Measurements from ENCODE around the gene KSR1. TPM values are rescaled to one million over a fixed set of nuclear protein-coding genes. Genes with fewer than 3 reads are reported as not detected.
A peak's percentile ranks its signal among the peaks of the same experiment; 100 is the strongest.

The KSR1 gene
- total RNA-seq, 2 experiments from 2014 or later = 57.0 to 60.2 TPM

- peaks cover 28% of the 10 kb centered on the region for H3K36me3 Mint-ChIP-seq
- no peaks in the 10 kb centered on the region for H3K9me3 Mint-ChIP-seq
- no peak for ATAC-seq (ENCODE audit: low read depth)
- DNase-seq = no peak
- no peak overlapping the region for H3K4me3 Mint-ChIP-seq
- POLR2A ChIA-PET = interaction anchor here (0.8 to 1.0 kb wide), 2 partner anchors 14 to 15 kb away, joined by 3 read pairs; no protein-coding TSS in a partner anchor
- peaks cover 32% of the 10 kb centered on the region for H3K4me1 Mint-ChIP-seq
- no peak overlapping the region for H3K27ac Mint-ChIP-seq
- no peaks in the 10 kb centered on the region for H3K27me3 Mint-ChIP-seq
These were observed 104.4 kb downstream of the KSR1 start for GRCh38 chr17:27560668-27561067.

- DNase-seq = no peak
- ATAC-seq (ENCODE audit: low read depth) = no peak
- Mint-ChIP-seq H3K9me3 (no peaks in the 10 kb centered on the region), H3K36me3 (peaks cover 29% of the 10 kb centered on the region), H3K27me3 (no peaks in the 10 kb centered on the region), H3K4me3 (no peak overlapping the region), H3K27ac (peak overlapping the region; percentile 69), H3K4me1 (peaks cover 41% of the 10 kb centered on the region)
- POLR2A ChIA-PET = no interaction called here
These were observed 106.7 kb downstream of the KSR1 start for GRCh38 chr17:27562777-27563455.

- H3K9me3 Mint-ChIP-seq = no peaks in the 10 kb centered on the region
- no peaks in the 10 kb centered on the region for H3K27me3 Mint-ChIP-seq
- H3K36me3 Mint-ChIP-seq = peaks cover 27% of the 10 kb centered on the region
- POLR2A ChIA-PET = interaction anchor here (0.8 kb wide), 2 partner anchors 19 to 20 kb away, joined by 4 to 5 read pairs; no protein-coding TSS in a partner anchor
- peak overlapping the region; percentile 69 for H3K27ac Mint-ChIP-seq
- peaks cover 44% of the 10 kb centered on the region for H3K4me1 Mint-ChIP-seq
- H3K4me3 Mint-ChIP-seq = no peak overlapping the region
- ATAC-seq (ENCODE audit: low read depth) = peak; percentile 61
- DNase-seq = no peak
These were observed 107.3 kb downstream of the KSR1 start for GRCh38 chr17:27563532-27563931.

DNA sequence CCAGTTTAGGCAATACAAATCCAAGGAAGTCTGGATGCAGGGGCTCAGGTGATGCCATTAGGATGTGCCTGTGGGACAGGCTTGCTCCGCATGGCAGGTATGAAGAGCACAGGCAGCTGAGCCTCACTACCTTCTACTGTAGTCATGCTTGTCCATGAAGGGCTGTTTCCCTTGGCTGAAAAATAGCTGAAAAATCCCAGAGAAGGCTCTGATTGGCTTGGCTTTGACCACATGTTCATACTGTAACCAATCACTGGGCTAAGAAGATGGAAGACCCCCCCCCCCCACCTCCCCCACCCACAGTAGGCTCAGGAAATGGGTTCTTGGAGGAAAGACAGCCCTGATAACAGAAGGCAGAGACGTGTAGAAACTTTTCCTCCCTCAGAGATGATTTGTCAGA is 108.2 kb downstream of the KSR1 start:
- Mint-ChIP-seq H3K27me3 (no peaks in the 10 kb centered on the region), H3K9me3 (no peaks in the 10 kb centered on the region), H3K4me1 (peaks cover 44% of the 10 kb centered on the region), H3K36me3 (peaks cover 24% of the 10 kb centered on the region), H3K4me3 (no peak overlapping the region), H3K27ac (peak overlapping the region; percentile 70)
- no peak for DNase-seq
- POLR2A ChIA-PET = interaction anchor here (1.0 kb wide), 1 partner anchor 35 kb away, joined by 7 read pairs; no protein-coding TSS in a partner anchor
- ATAC-seq (ENCODE audit: low read depth) = no peak

DNA sequence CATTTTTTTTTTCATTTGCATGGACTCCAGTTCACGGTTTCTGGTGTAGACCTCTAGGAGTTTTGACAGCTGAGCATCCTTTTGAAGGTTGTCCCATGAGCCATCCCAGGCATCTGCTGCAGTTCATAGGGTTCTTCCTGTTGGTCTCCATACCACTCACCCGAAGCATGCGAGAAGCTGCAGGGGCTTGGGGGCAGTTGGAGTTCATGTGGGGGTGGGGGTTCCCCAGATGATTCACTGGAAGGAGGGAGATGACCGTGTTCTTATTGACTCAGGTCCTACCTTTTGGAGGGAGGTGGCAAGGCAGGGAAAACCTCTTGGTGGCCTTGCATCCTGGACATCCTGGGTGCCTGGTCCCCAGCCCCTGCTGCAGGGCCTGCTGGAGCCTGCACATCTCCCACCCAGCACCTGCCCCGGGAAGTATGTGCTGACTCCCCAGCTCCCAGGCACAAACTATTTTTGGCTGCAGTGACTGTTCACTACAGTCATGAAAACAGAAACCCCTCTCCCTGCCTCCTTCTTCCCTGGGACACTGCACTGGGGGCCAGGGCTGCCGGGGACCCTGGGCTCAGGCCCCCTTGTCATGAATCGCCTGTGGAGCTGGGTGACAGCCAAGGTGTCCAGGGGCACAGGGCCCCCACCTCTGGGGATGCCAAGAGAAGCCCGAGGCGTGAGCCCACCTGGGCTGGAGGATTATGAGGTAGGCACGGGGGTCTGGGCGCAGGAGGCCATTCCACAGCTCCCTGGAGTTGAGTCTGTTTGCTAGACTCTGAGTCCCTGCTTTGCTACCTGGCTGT is 109.8 kb downstream of the KSR1 start:
- POLR2A ChIA-PET = interaction anchor here (0.6 to 1.0 kb wide), 2 partner anchors 9 to 79 kb away, joined by 3 read pairs; no protein-coding TSS in a partner anchor
- H3K36me3 Mint-ChIP-seq = peaks cover 21% of the 10 kb centered on the region
- no peak for ATAC-seq (ENCODE audit: low read depth)
- H3K4me1 Mint-ChIP-seq = peaks cover 47% of the 10 kb centered on the region
- DNase-seq = no peak
- no peaks in the 10 kb centered on the region for H3K27me3 Mint-ChIP-seq
- peak overlapping the region; percentile 65 for H3K27ac Mint-ChIP-seq
- no peak overlapping the region for H3K4me3 Mint-ChIP-seq
- H3K9me3 Mint-ChIP-seq = no peaks in the 10 kb centered on the region

DNA sequence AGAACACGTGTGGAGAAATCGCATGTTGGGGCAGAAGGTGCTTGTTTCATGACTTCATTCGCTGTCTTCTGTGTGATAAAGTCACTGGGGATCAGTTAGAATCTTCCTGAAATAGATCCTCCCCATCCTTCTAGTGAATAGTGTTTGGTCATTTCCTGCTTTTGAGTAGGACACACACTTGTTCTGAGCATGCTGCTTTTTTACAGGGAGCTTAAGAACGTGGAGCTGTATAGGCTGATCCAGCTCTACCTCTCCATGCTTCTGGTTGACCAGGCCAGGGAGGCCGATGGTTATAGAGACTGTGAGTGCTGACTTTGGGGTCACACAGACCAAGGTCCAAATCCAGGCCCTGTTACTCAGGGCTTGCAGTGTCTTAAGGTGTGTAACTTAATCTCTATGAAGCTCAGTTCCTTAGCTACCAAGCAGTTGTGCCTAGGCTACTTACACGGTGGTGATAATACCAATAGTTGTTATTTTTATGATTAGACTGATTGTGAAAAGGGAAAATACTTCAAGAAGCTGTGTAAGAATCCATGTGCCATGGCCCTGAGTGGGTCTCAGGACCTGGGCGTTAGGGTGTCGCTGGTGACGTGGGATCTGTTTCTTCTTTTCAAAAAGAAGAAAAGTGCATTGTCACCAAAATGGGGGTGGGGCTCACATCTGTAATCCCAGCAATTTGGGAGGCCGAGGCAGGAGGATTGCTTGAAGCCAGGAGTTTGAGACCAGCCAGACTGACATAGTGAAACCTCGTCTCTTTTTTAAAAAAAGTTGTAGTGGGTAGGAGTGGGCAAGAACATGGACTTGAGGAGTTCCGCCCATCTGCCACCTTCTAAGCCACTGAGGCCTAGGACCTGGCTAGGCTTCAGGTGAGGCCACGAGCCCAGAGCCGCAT is 110.7 kb downstream of the KSR1 start:
- no peak for ATAC-seq (ENCODE audit: low read depth)
- Mint-ChIP-seq H3K4me1 (peaks cover 46% of the 10 kb centered on the region), H3K9me3 (no peaks in the 10 kb centered on the region), H3K36me3 (peaks cover 18% of the 10 kb centered on the region), H3K27ac (peak overlapping the region; percentile 51), H3K27me3 (no peaks in the 10 kb centered on the region), H3K4me3 (no peak overlapping the region)
- no peak for DNase-seq
- POLR2A ChIA-PET = interaction anchor here (0.6 to 1.0 kb wide), 2 partner anchors 9 to 79 kb away, joined by 3 read pairs; no protein-coding TSS in a partner anchor

DNA sequence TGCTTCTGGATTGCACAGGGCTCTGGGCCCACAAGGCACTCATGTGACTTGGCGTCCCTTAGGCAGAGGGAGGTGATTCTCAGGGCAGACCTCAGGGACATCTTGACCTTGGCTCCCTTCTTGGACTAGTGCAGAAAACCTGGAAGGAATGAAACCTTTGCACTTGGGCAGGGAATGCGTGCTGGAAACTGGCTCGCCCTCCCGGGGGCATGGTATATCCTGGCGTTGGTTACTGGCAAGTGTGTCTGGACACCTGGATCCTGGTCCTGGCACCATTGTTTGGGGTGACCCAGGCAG is 111.3 kb downstream of the KSR1 start:
- H3K27ac Mint-ChIP-seq = no peak overlapping the region
- no peak overlapping the region for H3K4me3 Mint-ChIP-seq
- H3K9me3 Mint-ChIP-seq = no peaks in the 10 kb centered on the region
- peaks cover 18% of the 10 kb centered on the region for H3K36me3 Mint-ChIP-seq
- DNase-seq (no peak), ATAC-seq (ENCODE audit: low read depth) (no peak)
- POLR2A ChIA-PET = interaction anchor here (1.0 kb wide), 1 partner anchor 8 kb away, joined by 3 read pairs; no protein-coding TSS in a partner anchor
- H3K4me1 Mint-ChIP-seq = peaks cover 51% of the 10 kb centered on the region
- H3K27me3 Mint-ChIP-seq = no peaks in the 10 kb centered on the region

GRCh38 chr17:27568216-27568615 is 112.0 kb downstream of the KSR1 start:
- DNase-seq (no peak), ATAC-seq (ENCODE audit: low read depth) (no peak)
- Mint-ChIP-seq H3K27me3 (no peaks in the 10 kb centered on the region), H3K4me1 (peaks cover 52% of the 10 kb centered on the region), H3K9me3 (no peaks in the 10 kb centered on the region), H3K4me3 (no peak overlapping the region), H3K36me3 (peaks cover 14% of the 10 kb centered on the region), H3K27ac (no peak overlapping the region)
- POLR2A ChIA-PET = no interaction called here

DNA sequence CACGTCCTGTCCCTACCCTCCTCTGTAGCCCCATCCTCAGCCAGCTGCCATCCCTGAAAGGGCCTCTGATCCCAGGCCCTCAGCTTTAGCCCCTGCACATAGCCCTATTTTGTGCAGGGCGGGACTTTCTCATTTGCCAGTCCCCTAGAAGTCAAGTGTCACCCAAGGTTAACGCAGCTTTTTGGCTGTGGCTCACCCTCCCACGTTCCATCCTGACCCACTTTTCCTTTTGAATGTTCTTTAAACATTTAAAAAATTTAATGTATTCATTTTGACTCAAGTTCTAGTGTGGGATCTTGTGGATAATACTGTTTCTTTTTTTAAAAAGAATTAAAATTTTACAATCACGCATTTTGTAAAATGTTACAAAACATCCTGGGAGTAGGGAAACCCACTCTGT is 112.6 kb downstream of the KSR1 start:
- H3K27ac Mint-ChIP-seq = no peak overlapping the region
- H3K9me3 Mint-ChIP-seq = no peaks in the 10 kb centered on the region
- ATAC-seq (ENCODE audit: low read depth) (no peak), DNase-seq (no peak)
- H3K36me3 Mint-ChIP-seq = peaks cover 10% of the 10 kb centered on the region
- POLR2A ChIA-PET = no interaction called here
- no peak overlapping the region for H3K4me3 Mint-ChIP-seq
- H3K27me3 Mint-ChIP-seq = no peaks in the 10 kb centered on the region
- H3K4me1 Mint-ChIP-seq = peaks cover 52% of the 10 kb centered on the region

DNA sequence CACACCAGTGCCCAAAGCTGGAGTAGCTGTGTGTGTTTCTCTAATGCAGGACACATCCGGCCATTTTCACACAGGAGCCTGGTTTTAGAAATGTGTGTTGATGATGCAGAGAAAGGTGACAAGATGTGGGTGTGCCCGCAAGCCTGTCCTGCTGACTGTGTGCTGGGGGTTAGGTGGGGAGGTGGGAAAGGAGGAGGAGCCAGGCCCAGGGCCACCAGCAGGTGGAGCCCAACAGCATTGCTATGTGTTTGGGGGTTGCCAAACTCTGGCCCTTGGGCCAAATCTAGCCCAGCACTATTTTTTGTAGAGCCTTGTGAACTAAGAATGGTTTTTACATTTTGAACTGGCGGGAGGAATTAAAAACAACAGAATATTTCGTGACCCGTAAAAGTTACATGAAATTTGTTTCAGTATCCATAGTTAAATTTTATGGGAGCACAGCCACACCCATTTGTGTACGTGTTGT is 113.0 kb downstream of the KSR1 start:
- no peaks in the 10 kb centered on the region for H3K9me3 Mint-ChIP-seq
- H3K4me3 Mint-ChIP-seq = no peak overlapping the region
- POLR2A ChIA-PET = no interaction called here
- peaks cover 54% of the 10 kb centered on the region for H3K4me1 Mint-ChIP-seq
- DNase-seq = peak; percentile 61
- H3K27ac Mint-ChIP-seq = peak overlapping the region; percentile 61
- H3K36me3 Mint-ChIP-seq = peaks cover 11% of the 10 kb centered on the region
- H3K27me3 Mint-ChIP-seq = no peaks in the 10 kb centered on the region
- ATAC-seq (ENCODE audit: low read depth) = peak; percentile 53

DNA sequence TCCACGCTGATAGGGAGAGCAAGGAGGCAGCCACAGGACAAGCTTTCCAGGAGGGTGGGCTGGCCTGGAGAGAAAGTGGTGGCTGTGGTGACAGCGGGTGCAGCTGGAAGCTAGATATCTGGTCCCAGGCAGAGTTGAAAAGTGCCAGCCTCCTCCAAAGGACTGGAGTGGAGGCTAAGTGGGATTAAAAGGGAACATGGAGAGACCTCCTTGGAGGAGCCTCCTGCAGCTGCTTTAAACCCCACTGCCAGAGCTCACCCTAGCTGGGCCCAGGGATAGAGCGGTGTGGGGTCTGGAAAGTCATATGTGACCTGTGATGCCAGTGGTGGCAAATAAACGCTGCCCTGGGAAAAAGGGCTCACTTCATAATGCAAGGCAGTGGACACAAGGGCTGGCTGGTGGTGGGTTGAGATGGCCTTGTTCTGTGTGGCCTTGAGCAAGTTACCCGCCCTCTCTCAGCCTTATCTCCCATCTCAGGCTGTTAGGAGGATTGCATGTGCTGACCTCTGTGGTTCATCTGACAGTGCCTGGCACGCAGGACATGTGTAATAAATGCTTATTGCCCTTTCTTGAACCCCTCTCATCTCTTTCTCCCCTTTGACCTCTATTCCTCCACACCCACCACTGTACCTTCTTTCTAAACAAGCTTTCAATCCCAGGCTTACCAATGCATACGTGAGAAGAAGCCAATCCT is 113.8 kb downstream of the KSR1 start:
- no peak overlapping the region for H3K4me3 Mint-ChIP-seq
- H3K9me3 Mint-ChIP-seq = no peaks in the 10 kb centered on the region
- peaks cover 55% of the 10 kb centered on the region for H3K4me1 Mint-ChIP-seq
- ATAC-seq (ENCODE audit: low read depth) (no peak), DNase-seq (no peak)
- no peaks in the 10 kb centered on the region for H3K27me3 Mint-ChIP-seq
- peaks cover 9% of the 10 kb centered on the region for H3K36me3 Mint-ChIP-seq
- H3K27ac Mint-ChIP-seq = peak overlapping the region; percentile 61
- POLR2A ChIA-PET = no interaction called here

GRCh38 chr17:27570578-27570914 is 114.3 kb downstream of the KSR1 start:
- Mint-ChIP-seq H3K4me1 (peaks cover 57% of the 10 kb centered on the region), H3K27ac (no peak overlapping the region)
- no peak for ATAC-seq (ENCODE audit: low read depth)

More at GRCh38 chr17:27570578-27570914, 114.3 kb downstream of the KSR1 start:
- Mint-ChIP-seq H3K27me3 (no peaks in the 10 kb centered on the region), H3K36me3 (peaks cover 9% of the 10 kb centered on the region), H3K4me3 (no peak overlapping the region), H3K9me3 (no peaks in the 10 kb centered on the region)
- POLR2A ChIA-PET = no interaction called here
- no peak for DNase-seq

Measured in activated naive CD8-positive, alpha-beta T cell treated with anti-CD3 and anti-CD28 coated beads, Interleukin-2, amount 10 ng/mL, durations not matched to agents 7 days and 5 days (primary cell).